Right lobe of liver (tissue), 6 donors: ENCODE results near the gene AGRN. TPM values are rescaled to one million over a fixed set of nuclear protein-coding genes. Genes with fewer than 3 reads are reported as not detected.

Experiments used
- ATAC-seq, 4 donors: fragments of 200-7000 bp; cut with Tn5 transposase; one replicate each; pipeline ENCODE4 v1.9.1; 2020; ENCODE audit warnings: mild to moderate bottlenecking in 4 of 4, moderate library complexity in 4 of 4
- DNase-seq, 3 donors: peaks; one replicate each; pipeline ENCODE4 v3.0.0-alpha.2; 2020
- H3K27ac ChIP-seq, 3 donors: fragments of 200-600 bp; one replicate each; pipeline ENCODE4 v1.8.0; 2022
- H3K27me3 ChIP-seq, 2 donors: fragments of 200-600 bp; one replicate each; pipeline ENCODE4 v1.8.0; 2022
- H3K36me3 ChIP-seq, 4 donors: fragments of 200-600 bp; sonication (generic) in 1 of 4; one replicate each; pipeline versions ENCODE4 v1.5.1 to v1.8.0; 2017 to 2022; ENCODE audit warnings: control low read depth in 1 of 4
- H3K4me1 ChIP-seq, 4 donors: fragments of 200-600 bp; sonication (generic) in 1 of 4; one replicate each; pipeline versions ENCODE4 v1.5.1 to v1.8.0; 2017 to 2022; ENCODE audit warnings: control low read depth in 1 of 4
- H3K4me3 ChIP-seq, 3 donors: fragments of 200-600 bp; one replicate each; pipeline ENCODE4 v1.8.0; 2022
- H3K9me3 ChIP-seq, 4 donors: fragments of 200-600 bp; sonication (generic) in 1 of 4; one replicate each; pipeline versions ENCODE4 v1.5.1 to v1.8.0; 2017 to 2022; ENCODE audit warnings: control low read depth in 1 of 4
- CTCF ChIP-seq, 4 donors: fragments of 200-600 bp in 3 of 4; fragments of 450-650 bp in 1 of 4; IDR thresholded peaks; one replicate each; pipeline versions ENCODE4 v1.5.1 to v1.8.0; 2016 to 2022; ENCODE audit warnings: antibody characterized with exemption in 4 of 4, mild to moderate bottlenecking in 2 of 4
- POLR2A ChIP-seq: fragments of 450-650 bp; IDR thresholded peaks from one replicate; pipeline ENCODE4 v1.6.1; 2017; ENCODE audit warnings: antibody characterized with exemption, mild to moderate bottlenecking
- WGBS: methylation state at CpG from one replicate; pipeline ENCODE4 v1.1.6; 2018; ENCODE audit warnings: low coverage, low lambda C conversion rate; ENCODE audit not compliant: insufficient coverage; ENCODE audit errors: missing lambda C conversion rate; 5-methylcytosine and 5-hydroxymethylcytosine counted together
- intact Hi-C, 2 donors: fragments of 100-400 bp; cut with DNase I; formaldehyde crosslinking; loops; one replicate each; pipeline versions ENCODE4 v1.11.2 to v1.14.1; 2022
- total RNA-seq, 6 experiments: library from RNA; depleted of rRNA in 2 of 6; stranded (reverse); fragments of >200 nt in 2 of 6; fragmentation: NEBNext Ultra II Directional in 3 of 6; extraction: Animal tissue kit (Norgen Biotek cat#: 25700) in 3 of 6; gene quantifications; one replicate each; pipeline versions ENCODE4 v1.1.0 to v1.2.4, GENCODE V29; 2016 to 2023
- donor health status: DM: no; HTN: yes; CAD: no.
- donor health status: DM: no; HTN: no; CAD: no.
- donor health status: DM: no; HTN: no; CAD: no.
- donor health status: DM: no; HTN: yes; CAD: no.
- donor health status: DM: no; HTN: yes; CAD: no.

AGRN gene
- total RNA-seq, 6 experiments from 2014 or later = 14.2 to 44.5 (median 35.2) TPM

DNA sequence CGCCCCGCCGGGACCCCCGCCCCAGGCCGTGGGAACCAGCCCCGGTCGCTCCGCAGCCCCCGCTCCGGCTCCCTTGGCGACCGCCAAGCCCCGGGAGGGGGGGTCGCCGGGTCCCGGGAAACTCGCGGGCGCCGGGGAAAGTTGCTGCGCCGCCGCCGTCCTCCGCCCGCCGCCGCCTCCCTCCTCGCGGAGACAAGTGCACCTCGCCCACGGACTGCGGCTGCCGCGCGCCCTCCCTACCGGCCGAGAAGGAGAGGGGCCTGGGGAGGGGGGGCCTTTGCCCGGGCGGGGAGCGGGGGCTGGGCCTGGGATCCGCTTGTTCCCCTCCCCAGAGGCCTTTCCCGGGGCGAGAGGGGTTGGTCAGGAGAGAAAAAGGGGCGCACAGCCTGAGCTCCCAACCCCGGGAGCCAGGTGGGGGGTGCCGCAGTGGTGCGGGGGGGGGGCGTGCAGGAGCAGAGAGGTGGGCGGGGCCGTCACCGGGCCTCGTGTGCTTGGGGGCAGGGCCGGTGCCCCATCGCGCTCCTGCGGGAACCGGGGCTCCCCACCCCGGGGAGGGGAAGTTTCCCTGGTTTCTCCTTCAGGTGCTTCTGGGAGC is 592 bp downstream of the AGRN start:
- H3K9me3 ChIP-seq = no peaks in the 10 kb centered on the region
- H3K27ac ChIP-seq = peak overlapping the region in 1 of 3 donors; percentile 88
- 0% methylated on average over 8 of the region's 59 CpGs for WGBS
- H3K4me3 ChIP-seq = peak overlapping the region; percentile 62 to 74 (median 64)
- no peak for TF ChIP-seq POLR2A
- no peak for TF ChIP-seq CTCF (IDR thresholded peaks at IDR 0.05)
- DNase-seq = no peak
- peaks cover 0 to 10% (median 5%) of the 10 kb centered on the region in 4 donors for H3K4me1 ChIP-seq
- H3K27me3 ChIP-seq = no peaks in the 10 kb centered on the region
- H3K36me3 ChIP-seq = no peaks in the 10 kb centered on the region
- intact Hi-C loops = no loop called here
- no peak for ATAC-seq

DNA sequence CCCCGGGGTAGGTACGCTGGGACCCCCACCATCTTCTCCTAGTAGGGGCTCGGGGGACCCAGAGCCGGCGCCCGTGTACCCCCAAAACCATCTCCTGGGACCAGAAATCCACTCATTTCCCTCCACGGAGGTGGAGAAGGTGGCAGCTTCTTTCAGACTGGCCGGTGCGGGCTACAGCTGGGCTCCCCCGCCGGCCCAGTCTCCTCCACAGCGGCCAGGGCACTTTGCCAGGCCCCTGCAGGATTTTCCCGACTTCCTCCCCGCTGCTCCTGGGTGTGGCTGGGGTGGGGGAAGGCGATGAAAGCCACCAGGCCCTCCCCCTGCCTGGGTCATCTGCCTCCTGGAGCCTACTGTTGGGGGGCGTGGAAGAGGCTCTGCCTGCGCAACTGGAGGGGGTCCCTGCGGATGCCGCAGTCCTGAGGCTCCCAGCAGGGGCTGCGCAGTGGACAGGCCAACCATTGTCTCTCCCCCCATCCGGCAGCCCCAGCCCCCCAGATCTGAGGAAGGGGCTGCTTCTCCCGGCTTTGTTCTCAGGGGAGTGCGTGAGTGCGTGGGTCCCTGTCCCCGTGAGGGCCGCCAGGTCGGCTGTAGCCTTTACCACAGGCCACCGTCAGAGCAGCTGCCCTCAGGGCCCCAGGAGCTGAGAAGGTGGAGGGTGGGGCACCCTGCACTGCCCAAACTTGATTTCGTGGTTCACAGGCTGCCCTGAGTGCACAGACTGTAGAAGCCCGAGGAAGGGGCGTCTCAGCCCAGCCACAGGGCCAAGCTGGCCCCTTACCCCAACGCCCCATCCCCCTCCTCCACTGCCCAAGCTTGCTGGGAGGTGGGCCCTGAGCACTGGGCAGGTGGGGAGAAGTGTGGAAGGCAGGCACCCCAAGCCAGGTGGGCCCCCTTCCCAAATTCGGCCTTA is 1.3 kb downstream of the AGRN start:
- intact Hi-C loops = no loop called here

DNA sequence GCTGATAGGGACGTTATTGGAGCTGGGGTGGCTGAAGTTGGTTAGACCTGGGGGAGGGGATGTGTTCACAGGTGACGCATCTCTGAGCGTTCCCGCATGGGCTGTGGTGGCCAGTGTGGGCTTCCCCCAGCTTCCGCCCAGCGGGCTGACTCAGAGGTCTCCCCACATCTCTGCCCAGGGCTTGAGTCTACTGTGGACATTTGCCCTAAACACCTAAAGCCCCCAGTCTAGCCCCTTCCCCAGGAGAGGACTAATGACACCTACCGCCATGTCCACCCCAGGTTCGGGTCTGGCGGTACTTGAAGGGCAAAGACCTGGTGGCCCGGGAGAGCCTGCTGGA is 2.0 kb downstream of the AGRN start:
- no peak for DNase-seq
- no peak for ATAC-seq
- no CpG with 5 or more reads among the region's 10 CpGs for WGBS
- no peaks in the 10 kb centered on the region for H3K9me3 ChIP-seq
- H3K27ac ChIP-seq = no peak overlapping the region
- TF ChIP-seq POLR2A (no peak), CTCF (IDR thresholded peaks at IDR 0.05) (no peak)
- no peaks in the 10 kb centered on the region for H3K27me3 ChIP-seq
- peaks cover 0 to 10% (median 5%) of the 10 kb centered on the region in 4 donors for H3K4me1 ChIP-seq
- no peak overlapping the region for H3K4me3 ChIP-seq
- H3K36me3 ChIP-seq = no peaks in the 10 kb centered on the region
- intact Hi-C loops = no loop called here

More for the DNA sequence above, 1.3 kb downstream of the AGRN start:
- Histone ChIP-seq H3K27ac (no peak overlapping the region), H3K27me3 (no peaks in the 10 kb centered on the region), H3K4me1 (peaks cover 0 to 10% (median 5%) of the 10 kb centered on the region in 4 donors), H3K36me3 (no peaks in the 10 kb centered on the region), H3K4me3 (peak overlapping the region; percentile 62 to 74 (median 64)), H3K9me3 (no peaks in the 10 kb centered on the region)
- ATAC-seq = peak in 1 of 4 donors; percentile 9
- TF ChIP-seq CTCF (IDR thresholded peaks at IDR 0.05) (no peak), POLR2A (no peak)
- peak in 1 of 3 donors; percentile 70 for DNase-seq
- 0% methylated on average over 3 of the region's 33 CpGs for WGBS

DNA sequence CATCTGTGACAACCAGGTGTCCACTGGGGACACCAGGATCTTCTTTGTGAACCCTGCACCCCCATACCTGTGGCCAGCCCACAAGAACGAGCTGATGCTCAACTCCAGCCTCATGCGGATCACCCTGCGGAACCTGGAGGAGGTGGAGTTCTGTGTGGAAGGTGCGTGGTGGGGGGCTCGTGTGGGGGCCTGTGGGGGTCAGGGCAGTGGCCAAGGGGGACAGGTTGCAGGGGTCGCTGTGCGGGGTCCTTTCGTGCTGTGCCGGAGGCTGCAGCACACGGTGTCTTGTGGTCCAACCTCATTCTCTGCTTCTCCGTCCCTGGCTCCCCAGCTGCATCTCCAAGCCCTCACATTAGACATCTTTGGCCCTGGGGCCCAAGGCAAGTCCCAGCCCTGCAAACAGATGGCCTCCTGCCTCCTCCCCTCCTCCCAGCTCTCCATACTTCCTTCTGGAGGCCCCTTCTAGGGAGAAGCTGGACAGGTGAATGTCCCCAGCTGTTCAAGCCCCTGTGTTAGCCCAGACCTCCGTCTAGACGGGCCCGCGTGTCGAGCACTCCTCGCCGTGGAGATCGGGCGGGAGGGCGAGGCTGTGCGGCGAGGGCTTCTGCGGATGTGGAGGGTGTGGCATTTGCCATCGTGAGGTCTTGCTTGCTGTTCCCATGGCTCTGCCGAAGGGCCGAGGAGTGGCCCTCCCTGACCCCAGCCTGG is 2.5 kb downstream of the AGRN start:
- Histone ChIP-seq H3K27ac (no peak overlapping the region), H3K9me3 (no peaks in the 10 kb centered on the region), H3K27me3 (no peaks in the 10 kb centered on the region), H3K36me3 (no peaks in the 10 kb centered on the region), H3K4me1 (peaks cover 0 to 10% (median 5%) of the 10 kb centered on the region in 4 donors), H3K4me3 (no peak overlapping the region)
- no peak for DNase-seq
- intact Hi-C loops = no loop called here
- no CpG with 5 or more reads among the region's 27 CpGs for whole genome bisulfite sequencing
- TF ChIP-seq CTCF (IDR thresholded peaks at IDR 0.05) = no peak
- no peak for TF ChIP-seq POLR2A
- ATAC-seq = no peak
